Erythroblast (primary cell): Measurements from ENCODE around the gene MBD5.

Source experiments
- GATA1 ChIP-seq: IDR thresholded peaks from 2 replicates; pipeline ENCODE4 v1.6.1; 2011; ENCODE audit warnings: low read depth, mild to moderate bottlenecking, control low read depth, low read length, moderate library complexity
- POLR2A ChIP-seq: IDR thresholded peaks from 2 replicates; pipeline ENCODE4 v1.6.1; 2011; ENCODE audit warnings: mild to moderate bottlenecking, low read length

GRCh38 chr2:148517822-148518221 is 496.9 kb downstream of the MBD5 start:
- TF ChIP-seq POLR2A: no peak
- no peak for TF ChIP-seq GATA1
